ENCODE results near the gene PEX16. TPM values are rescaled to one million over a fixed set of nuclear protein-coding genes. Genes with fewer than 3 reads are reported as not detected.

Gene PEX16
- total and polyA plus RNA-seq, 2 of the 13 experiments (the other 11 are each of a cell fraction or from before 2014, with no cell fraction given), result 12.5 to 21.8 TPM

GRCh38 chr11:45860764-45861510 is 56.7 kb downstream of the PEX16 start:
- Histone ChIP-seq H3K27me3 (ENCODE audit: control insufficient read depth in 1 of 2, insufficient read depth in 2 of 2, low read length in 2 of 2) (no peaks in the 10 kb centered on the region), H3K9me3 (ENCODE audit: low read length) (no peaks in the 10 kb centered on the region), H3K4me1 (ENCODE audit: insufficient read depth, low read length) (no peaks in the 10 kb centered on the region), H3K27ac (ENCODE audit: extremely low read length, insufficient read depth, low read length) (no peak overlapping the region), H3K4me2 (ENCODE audit: low read depth, low read length) (no peak overlapping the region), H3K9ac (ENCODE audit: insufficient read depth, low read depth, low read length) (no peak overlapping the region), H3K4me3 (replicated peaks in 1 of 3; ENCODE audit: insufficient read depth in 1 of 3, low read depth in 2 of 3, low read length in 3 of 3) (no peak overlapping the region), H2AFZ (ENCODE audit: low read length) (no peak overlapping the region), H3K79me2 (ENCODE audit: insufficient read depth, low read length) (no peaks in the 10 kb centered on the region), H4K20me1 (ENCODE audit: insufficient read depth, low read length) (no peaks in the 10 kb centered on the region), H3K36me3 (replicated peaks in 1 of 2; ENCODE audit: control insufficient read depth in 1 of 2, insufficient read depth in 2 of 2, low read length in 2 of 2) (peaks cover 25 to 81% of the 10 kb centered on the region in 2 experiments)
- 98% methylated on average over 10 of the region's 10 CpGs for WGBS (ENCODE audit: low lambda C conversion rate)
- in situ Hi-C loops (cut with HindIII; ENCODE audit: extremely low pct_ligation_motif_present, low pct_unique_long_range_greater_than_20kb) (no loop called here), intact Hi-C loops (cut with micrococcal nuclease; ENCODE audit: unreplicated experiment) (no loop called here)
- POLR2A ChIA-PET, result no interaction called here
- no TSS peak for BruUV-seq (replicated peaks)
- FAIRE-seq, result no peak
- CTCF ChIA-PET (ENCODE audit: low intra/inter-chr PET ratio, low total read pairs), result no interaction called here
- no peak for ATAC-seq
- DNase-seq (ENCODE audit: low spot score), result no peak
- TF ChIP-seq IRX3 (CRISPR knock-in tag; IDR thresholded peaks at IDR 0.05; ENCODE audit: borderline replicate concordance, low read depth) (no peak), MBNL3 (CRISPR knock-in tag; conservative IDR thresholded peaks at IDR 0.05) (no peak), SALL1 (CRISPR knock-in tag; IDR thresholded peaks at IDR 0.05) (no peak), NONO (IDR thresholded peaks at IDR 0.05) (no peak), NONO (CRISPR knock-in tag; conservative IDR thresholded peaks at IDR 0.05) (no peak), ZNF280D (CRISPR knock-in tag; IDR thresholded peaks at IDR 0.05) (no peak), ZNF672 (CRISPR knock-in tag; IDR thresholded peaks at IDR 0.05) (no peak)
- TF ChIP-seq, protein P1, sequence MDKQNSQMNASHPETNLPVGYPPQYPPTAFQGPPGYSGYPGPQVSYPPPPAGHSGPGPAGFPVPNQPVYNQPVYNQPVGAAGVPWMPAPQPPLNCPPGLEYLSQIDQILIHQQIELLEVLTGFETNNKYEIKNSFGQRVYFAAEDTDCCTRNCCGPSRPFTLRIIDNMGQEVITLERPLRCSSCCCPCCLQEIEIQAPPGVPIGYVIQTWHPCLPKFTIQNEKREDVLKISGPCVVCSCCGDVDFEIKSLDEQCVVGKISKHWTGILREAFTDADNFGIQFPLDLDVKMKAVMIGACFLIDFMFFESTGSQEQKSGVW (CRISPR knock-in tag; IDR thresholded peaks at IDR 0.05; ENCODE audit: borderline replicate concordance), result no peak
- TF ChIP-seq, protein P2, sequence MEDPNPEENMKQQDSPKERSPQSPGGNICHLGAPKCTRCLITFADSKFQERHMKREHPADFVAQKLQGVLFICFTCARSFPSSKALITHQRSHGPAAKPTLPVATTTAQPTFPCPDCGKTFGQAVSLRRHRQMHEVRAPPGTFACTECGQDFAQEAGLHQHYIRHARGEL (CRISPR knock-in tag; IDR thresholded peaks at IDR 0.05), result no peak
- TF ChIP-seq, protein P3, sequence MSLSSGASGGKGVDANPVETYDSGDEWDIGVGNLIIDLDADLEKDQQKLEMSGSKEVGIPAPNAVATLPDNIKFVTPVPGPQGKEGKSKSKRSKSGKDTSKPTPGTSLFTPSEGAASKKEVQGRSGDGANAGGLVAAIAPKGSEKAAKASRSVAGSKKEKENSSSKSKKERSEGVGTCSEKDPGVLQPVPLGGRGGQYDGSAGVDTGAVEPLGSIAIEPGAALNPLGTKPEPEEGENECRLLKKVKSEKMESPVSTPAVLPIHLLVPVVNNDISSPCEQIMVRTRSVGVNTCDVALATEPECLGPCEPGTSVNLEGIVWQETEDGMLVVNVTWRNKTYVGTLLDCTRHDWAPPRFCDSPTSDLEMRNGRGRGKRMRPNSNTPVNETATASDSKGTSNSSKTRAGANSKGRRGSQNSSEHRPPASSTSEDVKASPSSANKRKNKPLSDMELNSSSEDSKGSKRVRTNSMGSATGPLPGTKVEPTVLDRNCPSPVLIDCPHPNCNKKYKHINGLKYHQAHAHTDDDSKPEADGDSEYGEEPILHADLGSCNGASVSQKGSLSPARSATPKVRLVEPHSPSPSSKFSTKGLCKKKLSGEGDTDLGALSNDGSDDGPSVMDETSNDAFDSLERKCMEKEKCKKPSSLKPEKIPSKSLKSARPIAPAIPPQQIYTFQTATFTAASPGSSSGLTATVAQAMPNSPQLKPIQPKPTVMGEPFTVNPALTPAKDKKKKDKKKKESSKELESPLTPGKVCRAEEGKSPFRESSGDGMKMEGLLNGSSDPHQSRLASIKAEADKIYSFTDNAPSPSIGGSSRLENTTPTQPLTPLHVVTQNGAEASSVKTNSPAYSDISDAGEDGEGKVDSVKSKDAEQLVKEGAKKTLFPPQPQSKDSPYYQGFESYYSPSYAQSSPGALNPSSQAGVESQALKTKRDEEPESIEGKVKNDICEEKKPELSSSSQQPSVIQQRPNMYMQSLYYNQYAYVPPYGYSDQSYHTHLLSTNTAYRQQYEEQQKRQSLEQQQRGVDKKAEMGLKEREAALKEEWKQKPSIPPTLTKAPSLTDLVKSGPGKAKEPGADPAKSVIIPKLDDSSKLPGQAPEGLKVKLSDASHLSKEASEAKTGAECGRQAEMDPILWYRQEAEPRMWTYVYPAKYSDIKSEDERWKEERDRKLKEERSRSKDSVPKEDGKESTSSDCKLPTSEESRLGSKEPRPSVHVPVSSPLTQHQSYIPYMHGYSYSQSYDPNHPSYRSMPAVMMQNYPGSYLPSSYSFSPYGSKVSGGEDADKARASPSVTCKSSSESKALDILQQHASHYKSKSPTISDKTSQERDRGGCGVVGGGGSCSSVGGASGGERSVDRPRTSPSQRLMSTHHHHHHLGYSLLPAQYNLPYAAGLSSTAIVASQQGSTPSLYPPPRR (CRISPR knock-in tag; IDR thresholded peaks at IDR 0.05; ENCODE audit: borderline replicate concordance), result no peak
